GM23338 (cell line): ENCODE results near the gene TXLNG. TPM values are rescaled to one million over a fixed set of nuclear protein-coding genes. Genes with fewer than 3 reads are reported as not detected.

Experiments used
- ATAC-seq: fragments of 200-7000 bp; cut with Tn5 transposase; 3 replicates; pipeline ENCODE4 v1.9.1; 2020
- DNase-seq: peaks from one replicate; pipeline ENCODE4 v3.0.0-alpha.2; 2015; ENCODE audit warnings: low spot score
- H2AFZ ChIP-seq: fragments of 200-600 bp; sonication (generic); 2 replicates; pipeline ENCODE4 v1.8.0; 2016; ENCODE audit warnings: antibody characterized with exemption, mild to moderate bottlenecking, moderate library complexity
- H3F3A ChIP-seq: fragments of 200-600 bp; sonication (generic); replicated peaks from 2 replicates; pipeline ENCODE4 v1.8.0; 2017; ENCODE audit warnings: antibody characterized with exemption, mixed run types, low read depth
- H3K27ac ChIP-seq: fragments of 200-600 bp; sonication (generic); 2 replicates; pipeline ENCODE4 v1.6.1; 2016; ENCODE audit warnings: low read depth
- H3K27me3 ChIP-seq: fragments of 200-600 bp; sonication (generic); 2 replicates; pipeline ENCODE4 v1.8.0; 2016; ENCODE audit warnings: mild to moderate bottlenecking, mixed run types, moderate library complexity; ENCODE audit not compliant: insufficient read depth
- H3K36me3 ChIP-seq: fragments of 200-600 bp; sonication (generic); 2 replicates; pipeline ENCODE4 v1.8.0; 2016; ENCODE audit warnings: mild to moderate bottlenecking; ENCODE audit not compliant: insufficient read depth
- H3K4me1 ChIP-seq: fragments of 200-600 bp; sonication (generic); 2 replicates; pipeline ENCODE4 v1.8.0; 2016; ENCODE audit warnings: mild to moderate bottlenecking, moderate library complexity; ENCODE audit not compliant: insufficient read depth
- H3K4me2 ChIP-seq: fragments of 200-600 bp; sonication (generic); 2 replicates; pipeline ENCODE4 v1.7.1; 2017; ENCODE audit warnings: mixed run types
- H3K4me3 ChIP-seq: fragments of 200-600 bp; sonication (generic); 2 replicates; pipeline ENCODE4 v1.6.1; 2016; ENCODE audit warnings: mixed run types
- H3K79me2 ChIP-seq: fragments of 200-600 bp; sonication (generic); replicated peaks from 2 replicates; pipeline ENCODE4 v1.8.0; 2017; ENCODE audit warnings: mild to moderate bottlenecking; ENCODE audit not compliant: insufficient read depth
- H3K9me2 ChIP-seq: fragments of 200-600 bp; sonication (generic); 2 replicates; pipeline ENCODE4 v1.8.0; 2017; ENCODE audit not compliant: insufficient read depth
- H4K20me1 ChIP-seq: fragments of 200-600 bp; sonication (generic); replicated peaks from 2 replicates; pipeline ENCODE4 v1.8.0; 2017; ENCODE audit warnings: mild to moderate bottlenecking; ENCODE audit not compliant: insufficient read depth
- H3K27ac Mint-ChIP-seq: 2 replicates; pipeline ENCODE4 v1.8.0; 2020; ENCODE audit warnings: inconsistent platforms, mild to moderate bottlenecking, moderate library complexity, mixed read lengths
- H3K27me3 Mint-ChIP-seq: 3 replicates; pipeline ENCODE4 v1.8.0; 2022; ENCODE audit warnings: low read depth, mild to moderate bottlenecking, moderate library complexity, mixed read lengths, inconsistent platforms; ENCODE audit not compliant: insufficient read depth, poor library complexity
- H3K36me3 Mint-ChIP-seq: 3 replicates; pipeline ENCODE4 v1.8.0; 2021; ENCODE audit warnings: low read depth, mild to moderate bottlenecking, inconsistent platforms, moderate library complexity, mixed read lengths
- H3K4me1 Mint-ChIP-seq: 3 replicates; pipeline ENCODE4 v1.8.0; 2020; ENCODE audit warnings: mild to moderate bottlenecking, inconsistent platforms, mixed read lengths
- H3K4me3 Mint-ChIP-seq: 3 replicates; pipeline ENCODE4 v1.8.0; 2021; ENCODE audit warnings: moderate library complexity, mild to moderate bottlenecking, inconsistent platforms, mixed read lengths
- H3K9me3 Mint-ChIP-seq: 3 replicates; pipeline ENCODE4 v1.8.0; 2020; ENCODE audit warnings: moderate library complexity, mild to moderate bottlenecking, inconsistent platforms, mixed read lengths
- CREB1 ChIP-seq: fragments of 250-450 bp; sonication (Bioruptor Pico); IDR thresholded peaks from 2 replicates; pipeline ENCODE4 v1.5.0; 2020; ENCODE audit warnings: low read depth, mild to moderate bottlenecking, moderate library complexity
- EZH2 ChIP-seq: fragments of 200-600 bp; sonication (generic); IDR thresholded peaks from one replicate; pipeline ENCODE4 v1.8.0; 2017; ENCODE audit warnings: antibody characterized with exemption, mild to moderate bottlenecking, low read depth; ENCODE audit not compliant: unreplicated experiment
- EZH2phosphoT487 ChIP-seq: fragments of 200-600 bp; sonication (generic); IDR thresholded peaks from one replicate; pipeline ENCODE4 v1.8.1; 2018; ENCODE audit warnings: antibody characterized with exemption; ENCODE audit not compliant: unreplicated experiment
- JUNB ChIP-seq: IDR thresholded peaks from one replicate; pipeline ENCODE4 v1.6.1; 2016; ENCODE audit warnings: antibody characterized with exemption; ENCODE audit not compliant: unreplicated experiment
- NANOG ChIP-seq: IDR thresholded peaks from 2 replicates; pipeline ENCODE4 v1.6.1; 2016; ENCODE audit warnings: antibody characterized with exemption, borderline replicate concordance
- POLR2AphosphoS5 ChIP-seq: IDR thresholded peaks from 2 replicates; pipeline ENCODE4 v1.6.1; 2016; ENCODE audit warnings: antibody characterized with exemption, low read depth
- STAT1 ChIP-seq: IDR thresholded peaks from one replicate; pipeline ENCODE4 v1.6.1; 2016; ENCODE audit warnings: antibody characterized with exemption; ENCODE audit not compliant: unreplicated experiment
- ZNF114 ChIP-seq: fragments of 250-450 bp; sonication (Bioruptor Pico); IDR thresholded peaks from 2 replicates; pipeline ENCODE4 v1.5.0; 2020; ENCODE audit warnings: mild to moderate bottlenecking, moderate library complexity
- ZNF331 ChIP-seq: fragments of 250-450 bp; sonication (Bioruptor Pico); IDR thresholded peaks from 2 replicates; pipeline ENCODE4 v1.5.0; 2020; ENCODE audit warnings: low read depth, mild to moderate bottlenecking, moderate library complexity
- polyA plus RNA-seq: library from polyadenylated mRNA; unstranded; fragments of >200 nt; fragmentation: Nextera tagmentation; extraction: Ambion mirVana; gene quantifications from 2 replicates; pipeline ENCODE4 v1.2.1, GENCODE V29; 2016
- total RNA-seq: library from RNA; depleted of rRNA; stranded (reverse); fragments of >200 nt; shearing (Covaris generic); gene quantifications from 2 replicates; pipeline ENCODE4 v1.2.3, GENCODE V29; 2014
- TF ChIP-seq, protein P1 (sequence below), 2 experiments: fragments of 200-600 bp in 1 of 2; sonication (generic) in 1 of 2; conservative IDR thresholded peaks; 2 replicates each; pipeline versions ENCODE4 v1.5.1 to v1.6.1; 2016 to 2017; ENCODE audit warnings: antibody characterized with exemption in 2 of 2, low read depth in 2 of 2, mild to moderate bottlenecking in 2 of 2, moderate library complexity in 1 of 2
- TF ChIP-seq, protein P2 (sequence below): fragments of 250-450 bp; sonication (Bioruptor Pico); IDR thresholded peaks from 2 replicates; pipeline ENCODE4 v1.5.0; 2020; ENCODE audit warnings: mild to moderate bottlenecking, moderate library complexity
- TF ChIP-seq, protein P3 (sequence below): IDR thresholded peaks from 2 replicates; pipeline ENCODE4 v1.6.1; 2016; ENCODE audit warnings: antibody characterized with exemption
- TF ChIP-seq, protein P4 (sequence below): IDR thresholded peaks from one replicate; pipeline ENCODE4 v1.6.1; 2018; ENCODE audit warnings: antibody characterized with exemption; ENCODE audit not compliant: unreplicated experiment

The TXLNG gene
- total and polyA plus RNA-seq, 2 experiments from 2014 or later, result 45.3 to 48.4 TPM

DNA sequence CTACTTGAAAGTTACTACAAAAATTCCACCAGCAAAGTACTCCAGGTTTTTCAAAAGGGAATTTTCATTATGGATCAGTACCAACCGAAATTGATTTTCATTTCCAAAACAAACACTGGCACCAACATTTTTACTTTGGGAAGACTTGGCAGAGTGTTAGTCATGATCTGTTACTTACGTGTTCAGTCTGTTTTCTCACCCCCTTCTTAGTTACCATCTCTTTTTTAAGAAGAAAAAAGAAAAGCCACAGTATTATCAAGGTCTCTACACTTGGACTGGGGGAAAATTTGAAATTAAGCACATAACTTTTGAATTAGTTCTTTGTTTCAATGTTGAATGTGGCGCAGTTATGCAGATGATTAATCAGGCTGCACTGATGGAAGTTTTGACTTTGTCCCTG lies 56.4 kb downstream of the TXLNG start:
- no peaks in the 10 kb centered on the region for H3K9me2 ChIP-seq
- peaks cover 37% of the 10 kb centered on the region for H3K4me1 Mint-ChIP-seq
- H3K79me2 ChIP-seq, result no peaks in the 10 kb centered on the region
- peak overlapping the region; percentile 74 for H3K27ac ChIP-seq
- no peaks in the 10 kb centered on the region for H3K27me3 ChIP-seq
- H3K27me3 Mint-ChIP-seq, result peaks cover 5% of the 10 kb centered on the region
- H2AFZ ChIP-seq, result no peak overlapping the region
- H3K9me3 Mint-ChIP-seq, result no peaks in the 10 kb centered on the region
- H4K20me1 ChIP-seq, result no peaks in the 10 kb centered on the region; the same call in 1 of the 2 replicates
- peaks cover 11% of the 10 kb centered on the region; the same call in 1 of the 2 replicates for H3K36me3 ChIP-seq
- peak overlapping the region; percentile 84; the same call in 1 of the 2 replicates for H3K27ac Mint-ChIP-seq
- H3K4me3 ChIP-seq, result no peak overlapping the region
- no peak overlapping the region for H3K4me2 ChIP-seq
- H3K4me1 ChIP-seq, result peaks cover 26% of the 10 kb centered on the region; the same call in 1 of the 2 replicates
- TF ChIP-seq, protein P1, sequence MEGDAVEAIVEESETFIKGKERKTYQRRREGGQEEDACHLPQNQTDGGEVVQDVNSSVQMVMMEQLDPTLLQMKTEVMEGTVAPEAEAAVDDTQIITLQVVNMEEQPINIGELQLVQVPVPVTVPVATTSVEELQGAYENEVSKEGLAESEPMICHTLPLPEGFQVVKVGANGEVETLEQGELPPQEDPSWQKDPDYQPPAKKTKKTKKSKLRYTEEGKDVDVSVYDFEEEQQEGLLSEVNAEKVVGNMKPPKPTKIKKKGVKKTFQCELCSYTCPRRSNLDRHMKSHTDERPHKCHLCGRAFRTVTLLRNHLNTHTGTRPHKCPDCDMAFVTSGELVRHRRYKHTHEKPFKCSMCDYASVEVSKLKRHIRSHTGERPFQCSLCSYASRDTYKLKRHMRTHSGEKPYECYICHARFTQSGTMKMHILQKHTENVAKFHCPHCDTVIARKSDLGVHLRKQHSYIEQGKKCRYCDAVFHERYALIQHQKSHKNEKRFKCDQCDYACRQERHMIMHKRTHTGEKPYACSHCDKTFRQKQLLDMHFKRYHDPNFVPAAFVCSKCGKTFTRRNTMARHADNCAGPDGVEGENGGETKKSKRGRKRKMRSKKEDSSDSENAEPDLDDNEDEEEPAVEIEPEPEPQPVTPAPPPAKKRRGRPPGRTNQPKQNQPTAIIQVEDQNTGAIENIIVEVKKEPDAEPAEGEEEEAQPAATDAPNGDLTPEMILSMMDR (conservative IDR thresholded peaks at IDR 0.05; ENCODE audit: low read depth in 2 of 2), result no peak
- TF ChIP-seq EZH2phosphoT487 (no peak), CREB1 (no peak), POLR2AphosphoS5 (no peak), JUNB (no peak), STAT1 (no peak), ZNF114 (no peak), EZH2 (no peak), NANOG (no peak), ZNF331 (no peak)
- TF ChIP-seq, protein P2, sequence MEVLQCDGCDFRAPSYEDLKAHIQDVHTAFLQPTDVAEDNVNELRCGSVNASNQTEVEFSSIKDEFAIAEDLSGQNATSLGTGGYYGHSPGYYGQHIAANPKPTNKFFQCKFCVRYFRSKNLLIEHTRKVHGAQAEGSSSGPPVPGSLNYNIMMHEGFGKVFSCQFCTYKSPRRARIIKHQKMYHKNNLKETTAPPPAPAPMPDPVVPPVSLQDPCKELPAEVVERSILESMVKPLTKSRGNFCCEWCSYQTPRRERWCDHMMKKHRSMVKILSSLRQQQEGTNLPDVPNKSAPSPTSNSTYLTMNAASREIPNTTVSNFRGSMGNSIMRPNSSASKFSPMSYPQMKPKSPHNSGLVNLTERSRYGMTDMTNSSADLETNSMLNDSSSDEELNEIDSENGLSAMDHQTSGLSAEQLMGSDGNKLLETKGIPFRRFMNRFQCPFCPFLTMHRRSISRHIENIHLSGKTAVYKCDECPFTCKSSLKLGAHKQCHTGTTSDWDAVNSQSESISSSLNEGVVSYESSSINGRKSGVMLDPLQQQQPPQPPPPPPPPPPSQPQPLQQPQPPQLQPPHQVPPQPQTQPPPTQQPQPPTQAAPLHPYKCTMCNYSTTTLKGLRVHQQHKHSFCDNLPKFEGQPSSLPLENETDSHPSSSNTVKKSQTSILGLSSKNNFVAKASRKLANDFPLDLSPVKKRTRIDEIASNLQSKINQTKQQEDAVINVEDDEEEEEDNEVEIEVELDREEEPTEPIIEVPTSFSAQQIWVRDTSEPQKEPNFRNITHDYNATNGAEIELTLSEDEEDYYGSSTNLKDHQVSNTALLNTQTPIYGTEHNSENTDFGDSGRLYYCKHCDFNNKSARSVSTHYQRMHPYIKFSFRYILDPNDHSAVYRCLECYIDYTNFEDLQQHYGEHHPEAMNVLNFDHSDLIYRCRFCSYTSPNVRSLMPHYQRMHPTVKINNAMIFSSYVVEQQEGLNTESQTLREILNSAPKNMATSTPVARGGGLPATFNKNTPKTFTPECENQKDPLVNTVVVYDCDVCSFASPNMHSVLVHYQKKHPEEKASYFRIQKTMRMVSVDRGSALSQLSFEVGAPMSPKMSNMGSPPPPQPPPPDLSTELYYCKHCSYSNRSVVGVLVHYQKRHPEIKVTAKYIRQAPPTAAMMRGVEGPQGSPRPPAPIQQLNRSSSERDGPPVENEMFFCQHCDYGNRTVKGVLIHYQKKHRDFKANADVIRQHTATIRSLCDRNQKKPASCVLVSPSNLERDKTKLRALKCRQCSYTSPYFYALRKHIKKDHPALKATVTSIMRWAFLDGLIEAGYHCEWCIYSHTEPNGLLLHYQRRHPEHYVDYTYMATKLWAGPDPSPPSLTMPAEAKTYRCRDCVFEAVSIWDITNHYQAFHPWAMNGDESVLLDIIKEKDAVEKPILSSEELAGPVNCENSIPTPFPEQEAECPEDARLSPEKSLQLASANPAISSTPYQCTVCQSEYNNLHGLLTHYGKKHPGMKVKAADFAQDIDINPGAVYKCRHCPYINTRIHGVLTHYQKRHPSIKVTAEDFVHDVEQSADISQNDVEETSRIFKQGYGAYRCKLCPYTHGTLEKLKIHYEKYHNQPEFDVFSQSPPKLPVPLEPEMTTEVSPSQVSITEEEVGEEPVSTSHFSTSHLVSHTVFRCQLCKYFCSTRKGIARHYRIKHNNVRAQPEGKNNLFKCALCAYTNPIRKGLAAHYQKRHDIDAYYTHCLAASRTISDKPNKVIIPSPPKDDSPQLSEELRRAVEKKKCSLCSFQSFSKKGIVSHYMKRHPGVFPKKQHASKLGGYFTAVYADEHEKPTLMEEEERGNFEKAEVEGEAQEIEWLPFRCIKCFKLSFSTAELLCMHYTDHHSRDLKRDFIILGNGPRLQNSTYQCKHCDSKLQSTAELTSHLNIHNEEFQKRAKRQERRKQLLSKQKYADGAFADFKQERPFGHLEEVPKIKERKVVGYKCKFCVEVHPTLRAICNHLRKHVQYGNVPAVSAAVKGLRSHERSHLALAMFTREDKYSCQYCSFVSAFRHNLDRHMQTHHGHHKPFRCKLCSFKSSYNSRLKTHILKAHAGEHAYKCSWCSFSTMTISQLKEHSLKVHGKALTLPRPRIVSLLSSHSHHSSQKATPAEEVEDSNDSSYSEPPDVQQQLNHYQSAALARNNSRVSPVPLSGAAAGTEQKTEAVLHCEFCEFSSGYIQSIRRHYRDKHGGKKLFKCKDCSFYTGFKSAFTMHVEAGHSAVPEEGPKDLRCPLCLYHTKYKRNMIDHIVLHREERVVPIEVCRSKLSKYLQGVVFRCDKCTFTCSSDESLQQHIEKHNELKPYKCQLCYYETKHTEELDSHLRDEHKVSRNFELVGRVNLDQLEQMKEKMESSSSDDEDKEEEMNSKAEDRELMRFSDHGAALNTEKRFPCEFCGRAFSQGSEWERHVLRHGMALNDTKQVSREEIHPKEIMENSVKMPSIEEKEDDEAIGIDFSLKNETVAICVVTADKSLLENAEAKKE (CRISPR knock-in tag), result no peak
- TF ChIP-seq, protein P3, sequence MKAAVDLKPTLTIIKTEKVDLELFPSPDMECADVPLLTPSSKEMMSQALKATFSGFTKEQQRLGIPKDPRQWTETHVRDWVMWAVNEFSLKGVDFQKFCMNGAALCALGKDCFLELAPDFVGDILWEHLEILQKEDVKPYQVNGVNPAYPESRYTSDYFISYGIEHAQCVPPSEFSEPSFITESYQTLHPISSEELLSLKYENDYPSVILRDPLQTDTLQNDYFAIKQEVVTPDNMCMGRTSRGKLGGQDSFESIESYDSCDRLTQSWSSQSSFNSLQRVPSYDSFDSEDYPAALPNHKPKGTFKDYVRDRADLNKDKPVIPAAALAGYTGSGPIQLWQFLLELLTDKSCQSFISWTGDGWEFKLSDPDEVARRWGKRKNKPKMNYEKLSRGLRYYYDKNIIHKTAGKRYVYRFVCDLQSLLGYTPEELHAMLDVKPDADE, result no peak
- TF ChIP-seq, protein P4, sequence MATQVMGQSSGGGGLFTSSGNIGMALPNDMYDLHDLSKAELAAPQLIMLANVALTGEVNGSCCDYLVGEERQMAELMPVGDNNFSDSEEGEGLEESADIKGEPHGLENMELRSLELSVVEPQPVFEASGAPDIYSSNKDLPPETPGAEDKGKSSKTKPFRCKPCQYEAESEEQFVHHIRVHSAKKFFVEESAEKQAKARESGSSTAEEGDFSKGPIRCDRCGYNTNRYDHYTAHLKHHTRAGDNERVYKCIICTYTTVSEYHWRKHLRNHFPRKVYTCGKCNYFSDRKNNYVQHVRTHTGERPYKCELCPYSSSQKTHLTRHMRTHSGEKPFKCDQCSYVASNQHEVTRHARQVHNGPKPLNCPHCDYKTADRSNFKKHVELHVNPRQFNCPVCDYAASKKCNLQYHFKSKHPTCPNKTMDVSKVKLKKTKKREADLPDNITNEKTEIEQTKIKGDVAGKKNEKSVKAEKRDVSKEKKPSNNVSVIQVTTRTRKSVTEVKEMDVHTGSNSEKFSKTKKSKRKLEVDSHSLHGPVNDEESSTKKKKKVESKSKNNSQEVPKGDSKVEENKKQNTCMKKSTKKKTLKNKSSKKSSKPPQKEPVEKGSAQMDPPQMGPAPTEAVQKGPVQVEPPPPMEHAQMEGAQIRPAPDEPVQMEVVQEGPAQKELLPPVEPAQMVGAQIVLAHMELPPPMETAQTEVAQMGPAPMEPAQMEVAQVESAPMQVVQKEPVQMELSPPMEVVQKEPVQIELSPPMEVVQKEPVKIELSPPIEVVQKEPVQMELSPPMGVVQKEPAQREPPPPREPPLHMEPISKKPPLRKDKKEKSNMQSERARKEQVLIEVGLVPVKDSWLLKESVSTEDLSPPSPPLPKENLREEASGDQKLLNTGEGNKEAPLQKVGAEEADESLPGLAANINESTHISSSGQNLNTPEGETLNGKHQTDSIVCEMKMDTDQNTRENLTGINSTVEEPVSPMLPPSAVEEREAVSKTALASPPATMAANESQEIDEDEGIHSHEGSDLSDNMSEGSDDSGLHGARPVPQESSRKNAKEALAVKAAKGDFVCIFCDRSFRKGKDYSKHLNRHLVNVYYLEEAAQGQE, result no peak
- no peak overlapping the region for H3K4me3 Mint-ChIP-seq
- DNase-seq, result no peak
- ATAC-seq, result no peak
- H3F3A ChIP-seq, result 0 out of 2 replicates have a peak, but pooled peaks cover 4% of the 10 kb centered on the region
- peaks cover 80% of the 10 kb centered on the region for H3K36me3 Mint-ChIP-seq
